DMS53 treated with DMSO at 0.1 percent for 48 hours (cell line): Measurements from ENCODE around the gene SLC4A4.

ENCODE experiments used
- DNase-seq: peaks from one replicate; lab custom pipeline; 2025; ENCODE audit not compliant: unreplicated experiment; lab: John Stamatoyannopoulos, UW

Gene SLC4A4

DNA sequence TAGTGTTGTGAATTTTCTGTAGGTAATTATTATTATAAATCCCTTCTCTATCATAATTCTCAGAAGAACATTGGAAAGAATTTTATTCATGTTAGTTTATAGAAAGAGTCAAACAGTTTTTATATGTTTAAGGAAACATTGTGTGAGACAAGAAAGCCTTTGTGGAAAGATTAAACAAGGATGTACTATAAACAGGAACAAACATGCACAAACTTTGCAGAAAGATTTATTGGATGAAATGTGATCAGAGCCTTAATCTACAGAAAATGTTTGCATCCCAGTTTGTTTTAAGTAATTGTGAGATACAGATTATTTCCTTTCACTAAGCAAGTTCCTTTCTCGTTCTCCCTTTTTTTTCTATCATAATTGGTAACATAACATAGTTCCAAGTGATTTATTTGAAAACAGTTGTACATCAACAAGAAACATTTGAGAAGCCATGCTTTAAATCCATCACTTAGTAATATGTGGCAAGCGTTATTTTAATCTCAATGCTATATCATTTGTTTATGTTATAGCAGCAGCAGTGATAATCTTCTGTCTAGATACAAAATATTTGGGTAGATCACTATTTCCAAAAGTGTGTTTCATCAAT is 129.4 kb downstream of the SLC4A4 start:
- DNase-seq, result no peak

DNA sequence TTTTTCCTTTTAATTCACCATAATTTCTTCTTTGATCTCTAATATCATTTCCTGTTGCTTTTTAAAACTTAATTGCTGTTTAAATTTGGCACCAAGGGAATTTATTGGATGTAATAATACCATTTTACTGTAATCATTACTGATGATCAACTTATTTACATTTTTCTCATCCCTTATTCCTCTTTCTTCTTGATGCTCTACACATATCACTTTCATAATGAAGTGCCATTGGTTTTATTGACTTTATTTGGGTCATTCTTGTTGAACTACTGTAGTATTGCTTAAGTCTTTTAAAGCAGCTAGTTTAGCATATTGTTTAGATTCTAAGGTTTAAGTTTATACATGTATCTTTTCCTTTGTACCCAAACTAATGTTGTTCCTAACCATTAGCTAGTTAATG is 130.7 kb downstream of the SLC4A4 start:
- DNase-seq, result no peak

DNA sequence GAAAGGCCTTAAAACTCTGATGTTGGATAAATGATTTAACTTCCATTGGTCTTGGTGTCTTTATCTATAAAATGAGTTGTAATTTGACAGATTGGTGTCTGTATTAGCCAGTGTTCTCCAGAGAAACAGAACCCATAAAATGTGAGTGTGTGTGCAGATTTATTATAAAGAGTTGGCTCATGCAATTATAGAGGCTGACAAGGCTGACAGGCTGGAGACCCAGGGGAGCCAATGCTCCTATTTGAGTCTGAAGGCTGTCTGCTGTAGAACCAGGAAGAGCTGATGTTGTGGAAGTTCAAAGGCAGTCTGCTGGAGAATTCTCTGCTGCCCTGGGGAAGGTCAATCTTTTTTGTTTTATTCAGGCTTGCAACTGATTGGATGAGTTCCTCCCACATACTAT is 131.7 kb downstream of the SLC4A4 start:
- DNase-seq, result no peak

DNA sequence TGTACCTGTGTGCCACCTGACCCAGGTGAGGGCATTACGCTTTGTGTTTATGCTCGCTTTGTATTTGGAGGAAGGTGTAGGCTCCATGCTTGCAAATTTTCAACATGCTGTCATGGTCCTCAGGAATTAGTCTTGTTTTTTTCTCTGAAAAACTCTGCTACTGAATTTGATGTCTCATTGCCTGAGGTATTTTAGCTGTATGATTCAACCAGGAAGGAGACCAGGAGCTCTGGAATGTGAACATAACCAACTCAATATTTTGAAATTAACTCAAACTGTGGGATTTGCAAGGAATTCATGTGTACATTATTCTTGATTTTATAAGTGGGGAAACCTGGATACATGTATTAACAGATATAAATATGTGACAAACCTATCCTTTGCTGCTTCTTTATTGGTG is 134.1 kb downstream of the SLC4A4 start:
- DNase-seq, result no peak

DNA sequence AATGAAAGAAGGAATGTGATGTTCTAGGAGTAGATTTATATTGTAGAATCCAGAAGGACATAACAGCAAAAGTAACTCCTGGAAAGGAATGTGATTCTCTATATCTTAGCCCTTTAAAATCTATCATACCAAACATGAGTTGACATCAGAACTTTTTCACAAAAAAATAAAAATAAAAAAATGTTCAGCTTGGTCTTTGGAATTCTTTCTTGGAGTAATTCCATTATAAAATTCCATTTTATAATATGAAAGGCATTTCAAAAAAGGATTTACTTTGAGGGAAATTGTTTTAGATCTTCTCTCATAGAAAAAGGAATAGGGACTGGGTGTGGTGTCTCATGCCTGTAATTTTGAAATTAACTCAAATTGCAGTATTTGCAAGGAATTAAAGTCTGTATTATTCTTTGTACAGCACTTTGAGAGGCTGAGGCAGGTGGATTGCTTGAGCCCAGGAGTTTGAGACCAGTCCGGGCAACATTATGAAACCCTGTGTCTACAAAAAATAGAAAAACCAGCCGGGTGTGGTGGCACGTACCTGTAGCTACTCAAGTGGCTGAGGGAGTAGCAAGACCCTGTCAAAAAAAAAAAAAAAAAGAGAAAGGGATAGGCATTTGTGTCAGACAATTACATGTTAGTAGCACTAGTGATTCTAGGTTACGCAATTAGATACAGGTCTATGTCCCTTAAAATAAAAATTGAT is 134.9 kb downstream of the SLC4A4 start:
- no peak for DNase-seq

DNA sequence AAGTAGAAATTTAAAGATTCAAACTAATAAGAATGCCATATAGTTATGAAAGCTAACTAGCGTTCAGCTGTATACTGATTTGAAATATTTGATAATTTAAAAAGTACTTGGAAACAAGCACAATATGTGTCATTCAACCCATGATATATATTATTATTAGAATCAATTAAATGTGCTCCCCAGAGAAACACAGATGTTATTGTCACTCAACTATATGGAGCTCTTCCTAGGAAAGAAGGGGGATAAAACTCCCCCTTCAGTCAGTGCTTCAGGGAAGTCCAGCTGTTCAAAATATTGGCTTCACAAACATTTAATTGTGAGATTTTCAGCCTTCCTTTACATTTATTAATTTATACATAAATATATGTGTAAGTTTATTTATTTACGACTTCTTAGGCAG is 135.9 kb downstream of the SLC4A4 start:
- DNase-seq, result no peak

DNA sequence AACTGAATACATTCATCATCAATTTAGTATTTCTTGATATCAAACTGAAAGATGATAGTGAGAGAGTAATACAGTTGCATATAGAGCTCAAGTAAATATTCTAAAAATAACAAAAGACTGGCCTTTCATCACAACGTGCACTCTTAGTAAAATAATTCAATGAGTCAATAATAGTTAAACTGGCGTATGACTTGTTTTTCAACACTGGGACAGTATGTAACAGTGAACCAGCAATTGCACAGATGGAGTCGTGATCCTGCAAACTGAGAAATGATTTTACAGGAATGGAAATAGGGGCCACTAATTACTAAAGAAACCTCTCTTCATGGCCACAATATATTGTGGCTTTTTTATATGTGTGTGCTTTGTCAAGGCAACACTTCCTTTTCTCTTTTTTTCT is 137.4 kb downstream of the SLC4A4 start:
- DNase-seq, result no peak

DNA sequence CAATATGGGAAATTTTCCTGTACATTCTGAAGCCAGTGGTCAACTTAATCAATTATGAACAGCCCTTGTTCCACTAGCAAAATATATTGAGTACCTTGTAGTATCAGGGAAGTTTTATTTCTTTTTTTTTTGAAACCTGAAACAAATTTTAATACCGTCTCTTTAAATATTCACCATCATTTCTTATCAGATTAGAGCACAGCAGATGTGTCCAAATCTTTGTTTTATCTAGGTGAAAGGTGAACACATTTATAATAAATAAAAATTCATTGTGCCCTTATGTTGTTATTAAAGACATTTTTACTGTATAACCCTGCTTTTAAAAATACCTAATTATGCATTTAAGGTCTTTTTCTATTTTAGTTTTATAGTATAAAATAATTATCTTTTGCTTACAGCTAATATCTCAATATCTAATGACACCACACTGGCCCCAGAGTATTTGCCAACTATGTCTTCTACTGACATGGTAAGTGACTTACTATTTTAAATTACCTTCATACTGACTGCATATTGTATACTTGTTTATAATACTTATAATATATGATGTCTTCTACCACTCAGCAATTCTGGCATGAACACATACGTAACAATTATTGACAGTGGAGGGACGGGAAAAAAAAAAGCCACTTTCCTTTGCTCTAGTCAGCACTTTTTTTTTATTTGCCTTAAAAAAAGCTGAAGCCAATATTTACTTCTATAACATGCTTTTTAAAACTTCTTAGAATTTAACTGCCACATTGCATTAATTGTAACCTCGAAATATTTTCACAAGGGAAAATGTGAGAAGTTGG is 147.9 kb downstream of the SLC4A4 start:
- DNase-seq, result no peak

DNA sequence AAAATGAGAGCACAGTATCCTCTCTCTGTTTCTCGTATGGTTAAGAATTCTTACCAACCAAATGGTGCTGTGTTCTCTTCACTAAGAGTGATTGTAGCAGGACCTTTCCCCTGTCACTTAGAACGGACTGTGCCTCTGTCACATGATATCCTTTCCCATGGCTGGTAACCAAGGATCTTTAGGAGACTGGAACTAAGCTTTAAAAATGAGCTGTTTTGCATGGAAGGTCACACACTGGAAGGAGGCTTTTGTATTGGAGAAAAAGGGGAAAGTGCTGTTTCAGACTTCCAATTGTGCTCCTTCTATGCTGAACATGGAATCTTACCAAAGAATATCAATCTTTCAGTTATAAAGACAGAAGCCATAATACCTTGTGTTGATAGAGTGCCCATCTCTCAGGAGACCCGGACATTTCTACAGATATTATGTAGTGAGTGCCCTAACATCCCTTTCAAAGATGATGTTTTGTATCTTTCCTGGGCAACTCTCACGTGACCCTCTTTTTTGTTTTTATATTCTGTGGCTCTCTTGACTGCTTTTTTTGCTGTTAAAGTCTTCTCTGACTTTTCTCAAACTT is 148.6 kb downstream of the SLC4A4 start:
- DNase-seq, result no peak

DNA sequence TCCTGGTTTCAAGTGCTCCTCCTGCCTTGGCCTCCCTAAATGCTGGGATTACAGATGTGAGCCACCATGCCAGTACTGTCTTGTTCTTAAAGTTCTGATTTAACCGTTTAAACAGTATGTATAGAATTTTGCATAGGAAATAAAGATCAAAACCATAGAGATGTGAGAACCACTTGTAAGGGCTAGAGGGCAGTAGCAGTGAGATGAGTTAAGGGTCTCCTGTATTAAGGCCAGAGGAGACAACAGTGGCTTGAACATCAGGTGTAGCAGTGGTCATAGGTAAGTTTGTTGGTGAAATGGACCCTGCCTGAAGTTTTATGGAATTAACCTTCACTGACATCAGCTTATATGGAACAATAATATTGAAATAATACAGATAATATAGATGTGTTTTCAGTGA is 155.7 kb downstream of the SLC4A4 start:
- DNase-seq, result no peak

DNA sequence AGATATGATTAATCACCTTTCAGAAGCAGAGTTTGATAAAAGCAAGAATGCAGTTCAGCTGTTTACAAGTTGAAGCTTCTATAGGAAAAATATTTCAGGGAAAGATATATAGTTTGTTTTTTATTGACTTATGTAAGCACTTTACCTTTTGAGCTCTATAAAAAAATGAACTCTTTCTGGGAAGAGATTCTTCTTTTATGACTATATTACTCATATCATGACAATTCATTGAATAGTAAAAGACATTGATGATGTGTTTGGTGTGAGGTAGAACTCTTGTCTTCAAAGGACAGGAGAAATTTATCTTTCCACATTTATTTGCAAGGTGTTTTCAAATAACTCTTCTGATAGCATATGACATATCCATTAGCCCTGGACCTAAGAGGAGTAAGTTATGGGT is 156.6 kb downstream of the SLC4A4 start:
- no peak for DNase-seq

DNA sequence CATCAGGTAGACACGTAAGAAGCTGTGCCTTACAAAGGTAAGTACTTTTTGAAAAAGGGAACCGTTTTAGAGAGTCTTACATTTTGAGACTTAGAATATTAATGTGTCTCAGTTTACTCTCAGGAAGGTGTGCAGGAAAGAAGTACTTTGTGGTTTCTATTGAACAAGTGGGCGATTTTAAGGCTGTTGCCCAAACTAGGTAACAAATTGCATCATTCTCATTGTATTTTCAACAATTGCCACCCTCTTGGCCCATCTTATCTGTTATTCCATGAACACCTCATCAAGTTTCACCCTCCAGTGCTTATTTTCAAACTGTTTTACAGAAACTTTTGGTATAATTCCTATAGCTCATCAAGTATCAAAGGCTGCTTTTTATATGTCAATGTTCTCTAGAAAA is 158.3 kb downstream of the SLC4A4 start:
- no peak for DNase-seq

DNA sequence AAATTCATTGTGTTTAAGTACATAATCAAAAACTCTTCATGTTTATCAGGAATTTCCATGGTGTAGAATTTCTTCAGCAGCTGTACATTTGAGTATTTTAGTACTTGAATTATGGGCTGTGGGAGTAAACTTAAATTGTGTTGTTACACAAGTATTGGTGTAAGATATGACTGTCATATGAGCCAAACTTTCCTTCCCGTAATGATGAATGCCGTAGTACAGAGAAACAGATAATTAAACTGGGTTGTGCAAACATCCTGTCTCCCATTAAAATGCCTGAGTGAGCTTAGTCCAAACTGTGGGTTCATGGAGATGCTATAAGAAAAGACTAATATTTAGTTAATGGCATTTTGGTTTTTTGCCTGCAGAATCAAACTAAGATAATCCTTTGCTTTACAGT is 159.2 kb downstream of the SLC4A4 start:
- DNase-seq, result no peak

DNA sequence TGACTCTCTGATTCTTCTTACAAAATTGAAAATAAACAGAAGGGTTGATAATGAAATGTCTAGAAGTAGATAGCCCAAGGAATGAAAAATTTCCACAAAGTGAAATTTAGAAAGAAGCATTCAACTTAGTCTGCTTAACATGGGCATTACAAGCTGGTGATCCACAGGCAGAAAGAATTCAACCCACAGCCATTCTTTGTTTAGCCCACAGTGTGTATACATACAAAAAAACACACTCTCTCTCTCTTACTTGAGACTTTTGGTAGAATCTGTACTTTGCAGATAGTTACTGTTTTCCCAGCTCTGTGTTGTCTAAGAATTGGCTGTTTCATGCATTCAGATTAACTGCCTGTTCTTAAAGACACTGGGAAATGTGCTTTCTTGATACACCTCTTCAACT is 159.8 kb downstream of the SLC4A4 start:
- DNase-seq, result no peak

DNA sequence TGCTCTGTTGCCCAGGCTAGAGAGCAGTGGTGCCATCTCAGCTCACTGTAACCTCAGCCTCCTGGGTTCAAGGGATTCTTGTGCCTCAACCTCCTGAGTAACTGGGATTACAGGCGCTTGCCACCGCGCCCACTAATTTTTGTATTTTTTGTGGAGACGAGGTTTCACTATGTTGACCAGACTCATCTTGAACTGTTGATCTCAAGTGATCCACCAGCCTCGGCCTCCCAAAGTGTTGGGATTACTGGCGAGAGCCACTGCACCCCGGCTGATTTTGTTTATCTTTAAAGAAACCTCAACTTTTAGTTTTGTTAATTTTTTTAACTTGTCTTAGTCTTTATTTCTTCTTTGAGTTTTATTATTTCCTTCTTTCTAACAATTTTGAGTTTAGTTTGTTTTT is 163.2 kb downstream of the SLC4A4 start:
- no peak for DNase-seq

DNA sequence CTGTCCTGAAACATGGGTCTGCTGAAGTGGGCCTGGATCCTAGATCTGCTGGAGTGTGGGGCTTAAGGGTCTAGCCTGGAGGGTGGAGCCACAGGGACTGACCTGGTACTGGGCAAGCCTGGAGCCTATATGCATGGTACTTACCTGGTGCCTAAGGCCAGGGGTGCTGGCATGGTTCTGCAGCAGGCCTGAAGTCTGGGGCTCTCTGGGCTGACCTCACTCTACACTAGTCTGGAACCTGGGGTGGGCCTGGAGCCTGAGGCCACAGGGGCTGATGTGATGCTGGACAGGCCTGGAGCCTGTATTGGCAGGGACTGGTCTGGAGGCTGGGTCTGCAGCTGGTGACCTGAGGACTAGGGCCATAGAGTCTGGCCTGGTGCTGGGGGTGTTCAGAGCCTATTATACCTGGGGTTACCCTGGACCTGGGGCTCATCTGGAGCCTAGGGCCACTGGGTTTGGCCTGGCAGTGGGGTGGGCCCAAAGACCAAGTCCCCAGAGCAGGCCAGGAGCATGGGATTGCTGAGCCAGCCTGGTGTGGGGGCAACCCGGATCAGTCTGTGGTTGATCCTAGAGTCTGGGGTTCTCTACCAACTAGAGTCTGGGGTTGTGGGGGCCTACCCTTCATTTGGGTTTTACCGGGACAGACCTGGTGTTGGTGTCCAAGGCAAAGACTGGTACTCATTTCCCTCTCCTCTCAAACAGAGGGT is 179.6 kb downstream of the SLC4A4 start:
- DNase-seq, result no peak

DNA sequence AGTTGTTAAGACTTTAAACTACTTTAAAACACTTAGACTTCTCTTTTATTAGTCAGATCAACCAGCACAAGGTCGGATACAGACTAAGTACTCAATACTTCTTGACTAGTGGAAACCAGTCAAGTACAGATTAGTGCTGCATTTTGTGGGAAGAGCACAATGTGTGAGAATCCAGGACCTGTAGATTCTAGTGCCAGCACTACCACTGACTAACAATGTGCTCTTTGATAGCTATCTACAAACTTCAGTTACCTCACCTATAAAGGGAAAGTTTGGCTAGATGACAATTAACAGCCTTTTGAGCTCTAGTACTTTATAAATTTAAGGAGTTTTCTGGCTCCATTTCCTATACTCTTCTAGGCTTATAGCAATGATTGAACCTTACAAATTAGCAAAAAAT is 181.5 kb downstream of the SLC4A4 start:
- no peak for DNase-seq

DNA sequence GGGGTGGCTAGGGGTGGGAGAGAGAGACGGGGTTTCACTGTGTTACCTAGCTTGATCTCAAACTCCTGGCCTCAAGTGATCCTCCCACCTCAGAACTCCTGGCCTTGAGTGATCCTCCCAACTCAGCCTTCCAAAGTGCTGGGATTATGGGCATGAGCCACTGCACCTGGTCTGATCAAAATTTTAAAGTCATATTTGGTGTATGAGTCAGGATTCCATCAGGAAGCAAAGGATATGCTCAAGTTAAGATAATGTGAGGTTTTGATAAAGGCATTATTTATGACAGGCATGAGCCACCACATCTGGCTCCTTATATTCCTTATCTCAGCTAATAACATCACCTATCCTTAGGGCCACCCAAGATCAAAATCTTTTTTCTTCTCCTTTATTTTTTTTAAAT is 182.0 kb downstream of the SLC4A4 start:
- DNase-seq, result no peak

DNA sequence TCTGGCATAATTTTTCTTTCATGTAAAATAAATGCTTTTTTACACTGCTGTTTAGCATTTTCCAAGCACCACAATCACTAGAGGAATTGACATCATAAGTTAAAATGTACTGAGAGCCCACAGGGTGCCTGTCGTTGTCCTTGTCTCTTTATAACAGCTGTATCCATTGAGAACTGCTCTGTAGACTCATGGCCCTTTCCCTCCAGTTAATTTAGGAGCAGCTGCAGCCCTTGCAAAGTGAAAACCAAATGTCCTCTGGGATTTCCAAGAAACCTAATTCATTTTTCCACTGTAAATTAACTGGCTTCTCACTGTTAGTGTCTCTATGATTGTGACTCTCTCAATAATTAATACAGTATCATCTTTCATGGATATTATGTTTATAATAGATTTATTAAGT is 185.9 kb downstream of the SLC4A4 start:
- DNase-seq, result no peak

DNA sequence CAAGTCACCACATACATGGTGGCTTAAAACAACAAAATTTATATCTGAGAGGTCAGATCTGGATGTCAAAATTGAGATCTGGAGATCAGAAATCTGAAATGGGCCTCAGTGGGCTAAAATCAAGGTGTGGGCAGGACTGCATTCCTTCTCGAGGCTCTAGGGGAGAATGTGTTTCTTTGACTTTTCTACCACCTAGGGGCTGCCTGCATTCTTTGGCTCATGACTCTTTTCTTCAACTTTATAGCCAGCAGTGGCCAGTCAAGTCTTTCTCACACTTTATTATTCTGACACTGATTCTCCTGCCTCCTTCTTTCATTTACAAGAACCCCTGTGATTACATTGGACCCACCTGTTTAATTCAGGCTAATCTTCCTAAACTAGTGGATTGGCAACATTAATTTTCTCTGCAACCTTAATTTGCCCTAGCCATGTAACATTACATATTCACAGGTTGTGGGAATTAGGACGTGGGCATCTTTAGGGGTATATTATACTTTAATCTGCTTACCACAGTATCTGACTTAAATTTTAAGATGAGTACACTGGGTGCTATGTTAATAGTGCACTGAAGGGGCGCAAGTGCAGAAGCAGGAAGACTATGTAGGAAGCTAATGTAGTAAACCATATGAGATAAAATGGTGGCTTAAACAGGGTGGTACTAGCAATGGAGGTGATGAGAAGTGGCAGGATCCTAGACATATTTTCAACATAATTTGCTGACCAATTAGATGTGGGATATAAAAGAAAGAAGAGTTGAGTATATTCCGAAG is 188.0 kb downstream of the SLC4A4 start:
- no peak for DNase-seq

DNA sequence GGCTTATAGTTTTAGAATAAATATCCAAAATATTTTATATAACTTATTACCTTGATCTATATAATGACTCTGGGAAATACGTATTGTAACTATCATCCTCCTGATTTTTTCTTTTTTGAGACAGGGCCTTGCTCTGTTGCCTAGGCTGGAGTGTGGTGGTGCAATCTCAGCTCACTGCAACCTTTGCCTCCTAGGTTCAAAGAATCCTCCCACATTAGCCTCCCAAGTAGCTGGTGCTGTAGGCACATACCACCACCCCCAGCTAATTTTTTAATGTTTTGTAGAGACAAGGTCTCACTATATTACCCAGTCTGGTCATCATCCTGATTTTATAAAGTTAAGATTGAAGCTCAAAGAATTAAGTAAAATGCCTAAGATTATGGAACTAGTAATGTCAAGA is 193.6 kb downstream of the SLC4A4 start:
- DNase-seq, result no peak
